ENCODE data around the gene FBXL20. TPM values are rescaled to one million over a fixed set of nuclear protein-coding genes. Genes with fewer than 3 reads are reported as not detected.

FBXL20 gene
- polyA plus RNA-seq, 1 of the 3 experiments (the other 2 are of a cell fraction), result 2.2 TPM

DNA sequence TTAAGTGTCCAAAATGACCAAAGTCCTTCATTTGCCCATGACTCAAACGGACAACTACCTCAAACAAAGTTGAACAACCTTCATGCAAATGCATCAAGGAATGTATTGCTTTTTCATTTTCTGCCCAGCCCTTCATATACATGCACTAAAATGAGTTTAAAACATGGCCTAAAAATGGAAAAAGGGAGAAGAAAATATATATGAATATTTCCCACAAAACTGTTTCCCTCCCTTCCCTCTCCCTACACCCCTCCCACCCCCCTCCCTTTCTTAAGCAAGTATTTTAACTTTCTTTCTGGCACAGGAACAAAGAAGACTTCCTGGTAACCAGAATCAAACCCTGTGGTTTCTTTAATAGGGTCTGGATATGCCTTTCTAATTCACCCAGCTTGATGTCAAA lies 5.5 kb upstream of the FBXL20 start:
- H3K4me1 ChIP-seq (ENCODE audit: control insufficient read depth in 1 of 2, insufficient read depth in 2 of 2, low read depth in 1 of 2, low read length in 1 of 2), result peaks cover 0 to 7% of the 10 kb centered on the region in 2 experiments; a peak in 2 of 4 replicates
- ChIA-PET POLR2A (no interaction called here), CTCF (no interaction called here)
- no peak overlapping the region for H3K4me3 ChIP-seq (ENCODE audit: low read depth in 2 of 2, low read length in 1 of 2)
- peaks cover 43 to 47% of the 10 kb centered on the region in 2 experiments for H3K36me3 ChIP-seq (replicated peaks in 1 of 2; ENCODE audit: control insufficient read depth in 1 of 2, insufficient read depth in 2 of 2, low read length in 1 of 2)
- no peaks in the 10 kb centered on the region for H3K27me3 ChIP-seq (ENCODE audit: insufficient read depth)
- H3K9me3 ChIP-seq, result no peaks in the 10 kb centered on the region
- no peak overlapping the region for H2AFZ ChIP-seq (ENCODE audit: low read depth)
- H3K9me2 ChIP-seq, result no peaks in the 10 kb centered on the region
- peaks cover 43% of the 10 kb centered on the region for H3F3A ChIP-seq (replicated peaks; ENCODE audit: insufficient read depth)
- H4K20me1 ChIP-seq (ENCODE audit: insufficient read depth), result peaks cover 10% of the 10 kb centered on the region
- no peak for DNase-seq
- no peak overlapping the region for H3K4me2 ChIP-seq
- 0 out of 2 replicates have a peak, but pooled peaks cover 3% of the 10 kb centered on the region for H3K79me2 ChIP-seq (ENCODE audit: insufficient read depth)
- TF ChIP-seq CHD2 (IDR thresholded peaks at IDR 0.05; ENCODE audit: low read length, partially characterized antibody), result no peak
- TF ChIP-seq, protein P1, sequence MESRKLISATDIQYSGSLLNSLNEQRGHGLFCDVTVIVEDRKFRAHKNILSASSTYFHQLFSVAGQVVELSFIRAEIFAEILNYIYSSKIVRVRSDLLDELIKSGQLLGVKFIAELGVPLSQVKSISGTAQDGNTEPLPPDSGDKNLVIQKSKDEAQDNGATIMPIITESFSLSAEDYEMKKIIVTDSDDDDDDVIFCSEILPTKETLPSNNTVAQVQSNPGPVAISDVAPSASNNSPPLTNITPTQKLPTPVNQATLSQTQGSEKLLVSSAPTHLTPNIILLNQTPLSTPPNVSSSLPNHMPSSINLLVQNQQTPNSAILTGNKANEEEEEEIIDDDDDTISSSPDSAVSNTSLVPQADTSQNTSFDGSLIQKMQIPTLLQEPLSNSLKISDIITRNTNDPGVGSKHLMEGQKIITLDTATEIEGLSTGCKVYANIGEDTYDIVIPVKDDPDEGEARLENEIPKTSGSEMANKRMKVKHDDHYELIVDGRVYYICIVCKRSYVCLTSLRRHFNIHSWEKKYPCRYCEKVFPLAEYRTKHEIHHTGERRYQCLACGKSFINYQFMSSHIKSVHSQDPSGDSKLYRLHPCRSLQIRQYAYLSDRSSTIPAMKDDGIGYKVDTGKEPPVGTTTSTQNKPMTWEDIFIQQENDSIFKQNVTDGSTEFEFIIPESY (IDR thresholded peaks at IDR 0.05; ENCODE audit: borderline replicate concordance, low read depth), result no peak
- no peak for TF ChIP-seq YY1 (IDR thresholded peaks at IDR 0.05; ENCODE audit: low read depth)
- TF ChIP-seq TEAD4 (IDR thresholded peaks at IDR 0.05; ENCODE audit: borderline replicate concordance, insufficient read depth), result no peak
- TF ChIP-seq RFX5 (IDR thresholded peaks at IDR 0.05; ENCODE audit: low read length), result no peak
- TF ChIP-seq FOSL2 (IDR thresholded peaks at IDR 0.05; ENCODE audit: borderline replicate concordance, low read depth), result no peak
- TF ChIP-seq USF1 (IDR thresholded peaks at IDR 0.05; ENCODE audit: borderline replicate concordance, low read depth), result no peak
- TF ChIP-seq TCF12 (IDR thresholded peaks at IDR 0.05), result no peak
- TF ChIP-seq ELF1 (IDR thresholded peaks at IDR 0.05), result no peak
- no peak for TF ChIP-seq JUND (IDR thresholded peaks at IDR 0.05)
- TF ChIP-seq RXRA (IDR thresholded peaks at IDR 0.05; ENCODE audit: borderline replicate concordance, low read depth), result no peak
- TF ChIP-seq, protein P2, sequence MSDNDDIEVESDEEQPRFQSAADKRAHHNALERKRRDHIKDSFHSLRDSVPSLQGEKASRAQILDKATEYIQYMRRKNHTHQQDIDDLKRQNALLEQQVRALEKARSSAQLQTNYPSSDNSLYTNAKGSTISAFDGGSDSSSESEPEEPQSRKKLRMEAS (IDR thresholded peaks at IDR 0.05; ENCODE audit: low read depth), result no peak
- TF ChIP-seq EP300 (IDR thresholded peaks at IDR 0.05; ENCODE audit: borderline replicate concordance in 1 of 2, low read depth in 1 of 2, low read length in 1 of 2), result no peak
- H3K27ac ChIP-seq (ENCODE audit: low read depth in 2 of 2, low read length in 1 of 2), result no peak overlapping the region
- 56% methylated on average over 1 of the region's 1 CpG for WGBS (ENCODE audit: low lambda C conversion rate)
- no peak overlapping the region for H3K9ac ChIP-seq

DNA sequence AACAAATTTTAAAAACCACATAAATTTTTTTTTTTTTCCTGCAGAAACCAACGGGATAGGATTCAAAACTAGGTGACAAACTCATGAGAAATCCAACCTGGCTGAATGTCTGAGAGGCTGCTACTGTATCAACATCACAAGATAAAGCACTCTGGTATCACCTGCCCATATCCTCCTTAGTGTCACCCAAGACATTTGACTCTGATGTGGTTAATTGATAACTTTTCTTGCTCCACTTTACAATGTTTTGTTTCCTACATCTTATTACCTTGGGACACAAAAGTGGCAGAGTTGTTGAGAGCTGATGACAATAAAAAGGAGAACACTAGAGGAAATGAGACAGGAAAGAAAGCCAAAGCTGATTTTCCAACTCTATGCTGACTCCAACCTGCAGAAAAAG lies 4.0 kb upstream of the FBXL20 start:
- H3K4me1 ChIP-seq (ENCODE audit: control insufficient read depth in 1 of 2, insufficient read depth in 2 of 2, low read depth in 1 of 2, low read length in 1 of 2), result peaks cover 2 to 7% of the 10 kb centered on the region in 2 experiments; a peak in 3 of 4 replicates
- no peak overlapping the region for H2AFZ ChIP-seq (ENCODE audit: low read depth)
- peaks cover 32 to 45% of the 10 kb centered on the region in 2 experiments for H3K36me3 ChIP-seq (replicated peaks in 1 of 2; ENCODE audit: control insufficient read depth in 1 of 2, insufficient read depth in 2 of 2, low read length in 1 of 2)
- peaks cover 10% of the 10 kb centered on the region for H4K20me1 ChIP-seq (ENCODE audit: insufficient read depth)
- H3K9me2 ChIP-seq, result no peaks in the 10 kb centered on the region
- H3K4me3 ChIP-seq (ENCODE audit: low read depth in 2 of 2, low read length in 1 of 2), result no peak overlapping the region
- peak overlapping the region in 1 of 2 experiments; percentile 87; a peak in 2 of 4 replicates for H3K27ac ChIP-seq (ENCODE audit: low read depth in 2 of 2, low read length in 1 of 2)
- ChIA-PET CTCF (interaction anchor here (1.3 kb wide), 1 partner anchor 161 kb away, joined by 3 read pairs; no protein-coding TSS in a partner anchor), POLR2A (no interaction called here)
- DNase-seq, result no peak
- no peaks in the 10 kb centered on the region for H3K27me3 ChIP-seq (ENCODE audit: insufficient read depth)
- H3K4me2 ChIP-seq, result peak overlapping the region; percentile 56; the same call in 1 of the 2 replicates
- peaks cover 8% of the 10 kb centered on the region for H3K79me2 ChIP-seq (ENCODE audit: insufficient read depth)
- 13% methylated on average over 1 of the region's 1 CpG for WGBS (ENCODE audit: low lambda C conversion rate)
- no peaks in the 10 kb centered on the region for H3K9me3 ChIP-seq
- H3K9ac ChIP-seq, result peak overlapping the region; percentile 5; the same call in 1 of the 2 replicates
- peaks cover 43% of the 10 kb centered on the region for H3F3A ChIP-seq (replicated peaks; ENCODE audit: insufficient read depth)
- TF ChIP-seq, protein P3, sequence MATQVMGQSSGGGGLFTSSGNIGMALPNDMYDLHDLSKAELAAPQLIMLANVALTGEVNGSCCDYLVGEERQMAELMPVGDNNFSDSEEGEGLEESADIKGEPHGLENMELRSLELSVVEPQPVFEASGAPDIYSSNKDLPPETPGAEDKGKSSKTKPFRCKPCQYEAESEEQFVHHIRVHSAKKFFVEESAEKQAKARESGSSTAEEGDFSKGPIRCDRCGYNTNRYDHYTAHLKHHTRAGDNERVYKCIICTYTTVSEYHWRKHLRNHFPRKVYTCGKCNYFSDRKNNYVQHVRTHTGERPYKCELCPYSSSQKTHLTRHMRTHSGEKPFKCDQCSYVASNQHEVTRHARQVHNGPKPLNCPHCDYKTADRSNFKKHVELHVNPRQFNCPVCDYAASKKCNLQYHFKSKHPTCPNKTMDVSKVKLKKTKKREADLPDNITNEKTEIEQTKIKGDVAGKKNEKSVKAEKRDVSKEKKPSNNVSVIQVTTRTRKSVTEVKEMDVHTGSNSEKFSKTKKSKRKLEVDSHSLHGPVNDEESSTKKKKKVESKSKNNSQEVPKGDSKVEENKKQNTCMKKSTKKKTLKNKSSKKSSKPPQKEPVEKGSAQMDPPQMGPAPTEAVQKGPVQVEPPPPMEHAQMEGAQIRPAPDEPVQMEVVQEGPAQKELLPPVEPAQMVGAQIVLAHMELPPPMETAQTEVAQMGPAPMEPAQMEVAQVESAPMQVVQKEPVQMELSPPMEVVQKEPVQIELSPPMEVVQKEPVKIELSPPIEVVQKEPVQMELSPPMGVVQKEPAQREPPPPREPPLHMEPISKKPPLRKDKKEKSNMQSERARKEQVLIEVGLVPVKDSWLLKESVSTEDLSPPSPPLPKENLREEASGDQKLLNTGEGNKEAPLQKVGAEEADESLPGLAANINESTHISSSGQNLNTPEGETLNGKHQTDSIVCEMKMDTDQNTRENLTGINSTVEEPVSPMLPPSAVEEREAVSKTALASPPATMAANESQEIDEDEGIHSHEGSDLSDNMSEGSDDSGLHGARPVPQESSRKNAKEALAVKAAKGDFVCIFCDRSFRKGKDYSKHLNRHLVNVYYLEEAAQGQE (IDR thresholded peaks at IDR 0.05; ENCODE audit: low read depth, low read length), result no peak
- TF ChIP-seq TEAD4 (IDR thresholded peaks at IDR 0.05; ENCODE audit: borderline replicate concordance, insufficient read depth) (no peak), FOSL2 (IDR thresholded peaks at IDR 0.05; ENCODE audit: borderline replicate concordance, low read depth) (no peak), MEF2A (IDR thresholded peaks at IDR 0.05; ENCODE audit: borderline replicate concordance, low read depth) (no peak), FOXM1 (IDR thresholded peaks at IDR 0.05; ENCODE audit: low read depth) (no peak), SIN3A (IDR thresholded peaks at IDR 0.05; ENCODE audit: borderline replicate concordance, low read depth, low read length) (no peak), POLR2AphosphoS5 (IDR thresholded peaks at IDR 0.05; ENCODE audit: low read depth, low read length) (no peak), GABPA (IDR thresholded peaks at IDR 0.05; ENCODE audit: low read depth) (no peak), USF2 (IDR thresholded peaks at IDR 0.05; ENCODE audit: borderline replicate concordance, low read depth, low read length) (no peak), GATA2 (CRISPR knock-in tag; IDR thresholded peaks at IDR 0.05) (no peak)
- TF ChIP-seq, protein P2 (IDR thresholded peaks at IDR 0.05; ENCODE audit: low read depth), result no peak

Measured in SK-N-SH (cell line).